ENCODE data around the gene IRGC.
A peak's percentile ranks its signal among the peaks of the same experiment; 100 is the strongest.

Gene IRGC

DNA sequence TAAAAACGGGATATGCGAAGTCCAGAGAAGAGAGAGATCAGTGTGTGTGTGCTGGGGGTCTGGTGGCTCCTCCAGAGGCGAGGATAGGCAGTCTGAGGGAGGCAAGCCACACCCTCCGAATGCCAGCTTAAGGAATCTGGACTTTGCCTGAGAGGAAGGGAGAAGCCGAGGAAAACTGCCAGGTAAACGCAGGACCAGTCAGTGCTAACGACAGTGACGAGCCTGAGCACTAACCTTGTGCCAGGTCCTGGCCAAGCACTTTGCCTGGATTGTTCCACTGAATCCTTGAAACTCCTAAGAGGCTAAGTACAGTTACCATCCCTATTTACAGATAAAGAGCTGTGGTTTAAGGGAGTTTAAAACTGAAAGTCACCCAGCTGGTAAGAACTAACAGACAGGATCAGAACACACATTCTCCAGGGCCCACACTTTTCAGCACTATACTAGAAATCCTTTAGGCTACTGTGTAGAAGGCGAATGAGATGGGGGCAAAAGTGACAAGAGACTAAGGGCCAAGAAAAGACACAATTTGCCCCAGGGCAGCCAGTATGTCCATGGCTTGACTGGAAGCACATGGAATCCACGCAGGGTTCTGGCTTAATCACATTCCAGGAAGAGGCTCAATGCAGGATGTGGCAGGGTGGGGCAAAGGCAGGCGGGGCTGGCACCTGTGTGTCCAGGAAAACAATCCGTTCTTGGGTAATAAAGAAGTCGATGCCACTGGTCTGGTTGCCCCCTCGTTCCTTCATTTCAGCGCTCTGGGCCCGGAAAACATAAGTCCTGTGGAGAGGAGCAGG is 23.8 kb downstream of the IRGC start:
- DNase-seq (no peak), ATAC-seq (replicated peaks) (no peak)
- Mint-ChIP-seq H3K27me3 (no peaks in the 10 kb centered on the region), H3K27ac (peak overlapping the region; percentile 78 to 87), H3K4me1 (ENCODE audit: low read depth in 2 of 2) (peaks cover 4 to 21% of the 10 kb centered on the region in 2 donors), H3K36me3 (ENCODE audit: insufficient read depth) (peaks cover 50% of the 10 kb centered on the region), H3K4me3 (peak overlapping the region in 1 of 2 donors; percentile 11), H3K9me3 (no peaks in the 10 kb centered on the region)

DNA sequence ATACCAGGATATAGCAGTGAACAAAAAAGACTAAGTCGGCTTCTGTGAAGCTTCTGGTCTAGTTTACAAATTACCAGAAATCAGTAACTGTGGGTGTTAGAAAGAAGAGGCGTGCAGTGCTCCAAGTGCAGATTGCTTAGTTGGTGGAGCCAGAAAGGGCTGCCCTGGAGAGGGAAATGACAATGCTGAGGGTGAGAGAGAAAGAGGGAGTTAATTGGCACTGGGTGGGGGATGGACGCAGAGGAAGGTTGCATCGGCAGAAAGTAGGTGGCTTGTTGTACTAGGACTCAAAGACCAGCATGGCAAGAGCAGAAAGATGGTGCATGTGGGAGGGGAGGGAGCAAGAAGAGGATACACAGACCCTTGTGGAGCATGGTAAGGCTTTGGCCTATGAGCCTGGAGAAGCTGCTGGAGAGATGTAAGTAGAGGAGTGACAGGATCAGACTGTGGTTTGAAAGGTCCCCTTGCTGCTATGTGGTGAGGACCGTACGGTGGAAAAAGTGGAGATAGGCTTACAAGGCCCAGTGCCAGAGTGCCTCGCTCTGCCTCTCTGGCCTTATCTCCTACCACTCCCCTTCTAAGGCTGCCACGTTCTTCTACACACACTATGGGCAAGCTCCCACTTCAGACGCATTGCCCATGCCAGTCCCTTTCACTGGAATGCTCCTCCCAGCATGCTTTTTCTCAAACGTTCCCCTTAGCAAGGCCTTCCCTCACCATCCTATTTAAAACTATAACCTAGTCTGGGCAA is 25.4 kb downstream of the IRGC start:
- H3K4me3 Mint-ChIP-seq: no peak overlapping the region
- DNase-seq: no peak

DNA sequence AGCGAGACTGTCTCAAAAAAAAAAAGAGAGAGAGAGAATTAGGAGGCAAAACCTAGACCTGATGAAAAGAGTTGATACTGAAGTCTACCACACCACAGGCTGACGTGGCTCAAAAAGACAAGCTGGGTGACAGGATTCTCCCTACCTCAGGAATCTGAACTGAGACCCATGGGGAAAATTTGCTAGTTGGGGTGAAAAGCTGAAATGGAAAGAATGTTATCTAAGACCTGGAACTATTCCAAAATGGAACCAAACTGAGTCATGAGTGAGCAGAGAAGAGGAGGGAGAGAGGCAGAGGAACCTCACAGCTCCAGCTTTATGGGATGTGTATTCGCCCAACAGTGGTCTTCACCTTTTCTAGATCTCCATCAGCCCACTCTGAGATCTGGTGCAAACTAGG is 27.2 kb downstream of the IRGC start:
- no peaks in the 10 kb centered on the region for H3K27me3 Mint-ChIP-seq
- H3K36me3 Mint-ChIP-seq (ENCODE audit: insufficient read depth): peaks cover 67% of the 10 kb centered on the region
- no peaks in the 10 kb centered on the region for H3K9me3 Mint-ChIP-seq
- H3K4me1 Mint-ChIP-seq (ENCODE audit: low read depth in 2 of 2): peaks cover 7 to 16% of the 10 kb centered on the region in 2 donors
- no peak overlapping the region for H3K27ac Mint-ChIP-seq
- DNase-seq (no peak), ATAC-seq (replicated peaks) (no peak)
- H3K4me3 Mint-ChIP-seq: no peak overlapping the region

More for the DNA sequence above, 25.4 kb downstream of the IRGC start:
- Mint-ChIP-seq H3K9me3 (no peaks in the 10 kb centered on the region), H3K36me3 (ENCODE audit: insufficient read depth) (peaks cover 53% of the 10 kb centered on the region), H3K4me1 (ENCODE audit: low read depth in 2 of 2) (peaks cover 4 to 21% of the 10 kb centered on the region in 2 donors), H3K27me3 (no peaks in the 10 kb centered on the region), H3K27ac (peak overlapping the region in 1 of 2 donors; percentile 92)
- no peak for ATAC-seq (replicated peaks)

DNA sequence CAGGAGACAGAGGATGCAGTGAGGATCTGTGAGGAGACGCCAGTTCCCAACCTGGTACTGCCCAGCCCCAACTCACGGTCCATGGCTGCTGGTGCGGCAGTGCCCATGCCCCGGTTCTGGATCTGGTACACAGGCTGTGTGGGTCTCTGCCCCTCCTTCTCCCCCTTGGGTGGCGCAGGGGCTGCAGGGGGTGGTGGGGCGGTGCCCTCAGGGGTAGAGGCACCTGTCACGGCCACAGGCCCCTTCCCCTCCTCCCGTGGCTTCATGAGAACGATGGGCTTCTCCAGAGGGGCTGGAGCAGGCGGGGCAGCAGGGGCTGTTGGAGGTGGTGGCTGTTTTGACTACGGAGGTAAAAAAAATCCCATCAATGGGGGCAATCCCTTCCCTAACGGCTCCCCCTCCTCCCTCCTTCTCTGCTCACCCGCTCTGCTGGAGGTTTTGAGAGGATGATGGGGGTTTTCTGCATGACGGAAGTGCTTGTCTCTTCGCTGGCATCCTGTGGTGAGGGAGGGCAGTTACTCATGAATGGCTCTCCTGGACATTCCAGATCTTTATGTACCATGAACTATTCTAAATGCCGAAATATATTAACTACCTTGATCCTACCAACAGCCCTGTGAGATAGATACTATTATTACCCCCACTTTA is 31.8 kb downstream of the IRGC start:
- Mint-ChIP-seq H3K4me3 (peak overlapping the region in 1 of 2 donors; percentile 51), H3K36me3 (ENCODE audit: insufficient read depth) (peaks cover 49% of the 10 kb centered on the region), H3K4me1 (ENCODE audit: low read depth in 2 of 2) (peaks cover 13 to 23% of the 10 kb centered on the region in 2 donors), H3K9me3 (no peaks in the 10 kb centered on the region), H3K27ac (peak overlapping the region; percentile 75 to 90), H3K27me3 (no peaks in the 10 kb centered on the region)
- DNase-seq (no peak), ATAC-seq (replicated peaks) (no peak)

DNA sequence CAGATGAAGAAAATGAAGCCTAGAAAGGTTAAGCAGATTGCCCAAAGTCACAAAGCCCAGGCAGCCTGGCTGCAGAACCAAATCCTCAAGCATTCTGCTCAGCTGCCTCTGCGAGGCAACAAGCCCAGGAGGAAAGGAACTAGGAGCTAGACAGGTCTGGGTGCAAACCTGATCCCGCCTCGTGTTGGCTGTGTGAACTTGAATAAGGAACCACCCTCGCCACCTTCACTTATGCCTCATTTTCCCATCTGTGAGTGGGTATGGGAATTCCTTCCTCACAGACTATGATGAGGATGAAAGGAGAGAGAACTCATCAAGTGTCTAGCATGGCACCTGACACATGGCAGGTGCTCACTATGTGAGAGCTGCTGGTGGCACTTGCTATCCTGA is 32.3 kb downstream of the IRGC start:
- DNase-seq: no peak
- H3K4me3 Mint-ChIP-seq: peak overlapping the region in 1 of 2 donors; percentile 51

DNA sequence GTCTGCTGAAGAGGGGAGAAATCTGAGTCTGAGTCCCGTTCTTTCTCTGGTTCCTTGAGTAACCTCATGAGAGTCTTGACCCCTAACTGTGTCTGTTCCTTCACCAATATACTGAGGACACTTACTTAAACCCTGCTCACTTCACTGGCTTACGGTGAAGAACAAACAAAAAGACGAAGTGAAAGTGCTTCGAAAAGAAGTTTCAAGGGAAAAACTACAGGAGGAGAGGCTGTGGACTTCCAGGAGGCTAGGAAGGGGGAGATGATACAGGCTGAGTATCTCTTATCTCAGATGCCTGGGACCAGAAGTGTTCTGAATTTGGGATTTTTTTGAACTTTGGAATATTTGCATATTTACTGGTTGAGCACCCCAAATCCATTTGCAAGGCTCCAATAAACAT is 32.8 kb downstream of the IRGC start:
- no peaks in the 10 kb centered on the region for H3K27me3 Mint-ChIP-seq
- DNase-seq: no peak
- ATAC-seq (replicated peaks): no peak
- H3K36me3 Mint-ChIP-seq (ENCODE audit: insufficient read depth): peaks cover 39% of the 10 kb centered on the region
- H3K4me1 Mint-ChIP-seq (ENCODE audit: low read depth in 2 of 2): peaks cover 18 to 33% of the 10 kb centered on the region in 2 donors
- peak overlapping the region; percentile 33 to 90 for H3K27ac Mint-ChIP-seq
- H3K9me3 Mint-ChIP-seq: no peaks in the 10 kb centered on the region
- no peak overlapping the region for H3K4me3 Mint-ChIP-seq

More for the DNA sequence above, 32.3 kb downstream of the IRGC start:
- Mint-ChIP-seq H3K27me3 (no peaks in the 10 kb centered on the region), H3K27ac (peak overlapping the region; percentile 75 to 90), H3K36me3 (ENCODE audit: insufficient read depth) (peaks cover 44% of the 10 kb centered on the region), H3K4me1 (ENCODE audit: low read depth in 2 of 2) (peaks cover 17 to 28% of the 10 kb centered on the region in 2 donors), H3K9me3 (no peaks in the 10 kb centered on the region)
- no peak for ATAC-seq (replicated peaks)

DNA sequence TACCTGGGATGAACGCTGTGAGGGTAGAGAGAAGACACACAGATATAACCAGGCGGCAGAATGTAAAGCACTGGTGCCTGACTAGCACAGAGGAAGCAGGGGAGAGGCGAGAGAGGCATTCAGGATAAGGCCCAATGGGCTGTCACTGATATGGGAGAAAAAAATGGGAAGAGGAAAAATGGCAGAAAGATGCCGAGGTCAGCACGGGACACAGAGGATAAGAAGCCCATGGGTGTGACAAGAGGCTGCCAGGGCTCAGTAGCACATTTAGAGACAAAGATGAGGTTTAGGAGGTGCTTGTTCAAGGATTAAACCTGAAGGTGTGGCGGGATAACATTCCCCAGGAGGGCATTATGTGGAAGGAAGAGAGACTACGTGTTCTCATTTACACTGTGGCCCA is 33.3 kb downstream of the IRGC start:
- Mint-ChIP-seq H3K4me3 (no peak overlapping the region), H3K9me3 (no peaks in the 10 kb centered on the region), H3K27ac (peak overlapping the region in 1 of 2 donors; percentile 33), H3K27me3 (no peaks in the 10 kb centered on the region), H3K36me3 (ENCODE audit: insufficient read depth) (peaks cover 38% of the 10 kb centered on the region), H3K4me1 (ENCODE audit: low read depth in 2 of 2) (peaks cover 22 to 35% of the 10 kb centered on the region in 2 donors)
- DNase-seq (no peak), ATAC-seq (replicated peaks) (no peak)

DNA sequence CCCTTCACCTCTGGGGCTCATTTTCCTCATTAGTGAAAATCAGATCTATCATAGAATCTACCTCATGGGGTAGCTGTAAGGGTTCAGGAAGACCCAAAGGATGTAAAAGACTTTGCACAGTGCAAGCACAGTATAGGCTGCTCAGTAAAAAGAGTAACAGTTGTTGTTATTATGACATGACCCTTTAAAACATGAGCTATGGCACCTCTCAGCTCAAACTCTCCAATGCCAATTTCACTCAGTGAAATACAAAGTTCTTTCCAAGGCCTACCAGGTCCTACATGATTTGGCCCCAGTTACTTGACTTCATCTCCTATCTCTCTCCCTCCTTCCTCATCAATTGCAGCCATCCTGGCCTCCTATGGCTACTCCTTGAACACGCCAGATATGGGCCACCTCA is 34.0 kb downstream of the IRGC start:
- Mint-ChIP-seq H3K9me3 (no peaks in the 10 kb centered on the region), H3K4me1 (ENCODE audit: low read depth in 2 of 2) (peaks cover 27 to 42% of the 10 kb centered on the region in 2 donors), H3K27ac (peak overlapping the region in 1 of 2 donors; percentile 42), H3K4me3 (no peak overlapping the region), H3K36me3 (ENCODE audit: insufficient read depth) (peaks cover 42% of the 10 kb centered on the region), H3K27me3 (no peaks in the 10 kb centered on the region)
- DNase-seq (no peak), ATAC-seq (replicated peaks) (no peak)

DNA sequence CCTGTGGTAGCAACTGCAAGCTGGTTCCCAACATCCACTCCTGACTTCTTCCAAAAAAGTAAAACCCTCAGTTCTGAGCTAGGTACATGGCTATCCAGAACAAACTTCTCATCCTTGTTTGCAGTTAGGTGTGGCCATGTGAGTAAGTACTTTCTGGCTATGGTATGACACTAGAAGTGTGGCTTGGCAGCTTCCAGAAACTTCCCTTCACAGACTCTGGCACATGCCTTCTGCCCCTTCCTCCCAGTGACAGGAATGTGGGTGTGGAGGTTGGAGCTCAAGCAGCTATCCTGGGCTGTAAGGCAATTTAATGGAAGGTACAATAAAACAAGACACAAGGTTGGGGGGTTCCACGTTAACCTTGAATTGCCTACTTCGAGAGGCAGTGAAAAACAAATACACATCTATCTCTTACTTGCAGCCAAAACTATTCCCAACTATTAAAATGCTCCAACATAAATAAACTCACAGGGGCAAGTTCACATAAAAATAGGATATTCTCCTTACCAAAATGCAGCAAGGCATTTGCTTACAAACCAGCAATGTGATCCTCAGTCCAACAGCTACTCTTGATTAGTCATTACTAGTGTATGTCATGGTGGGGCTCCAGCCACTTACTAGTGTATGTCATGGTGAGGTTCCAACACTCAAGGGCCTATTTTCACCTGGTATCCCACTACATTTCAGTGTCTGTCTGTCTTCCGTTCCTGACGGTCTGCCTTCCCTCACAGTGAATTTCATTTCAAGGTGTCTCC is 35.8 kb downstream of the IRGC start:
- Mint-ChIP-seq H3K36me3 (ENCODE audit: insufficient read depth) (peaks cover 39% of the 10 kb centered on the region), H3K4me3 (no peak overlapping the region), H3K4me1 (ENCODE audit: low read depth in 2 of 2) (peaks cover 36 to 50% of the 10 kb centered on the region in 2 donors), H3K27me3 (no peaks in the 10 kb centered on the region), H3K9me3 (no peaks in the 10 kb centered on the region), H3K27ac (peak overlapping the region; percentile 12 to 99)
- ATAC-seq (replicated peaks): no peak
- no peak for DNase-seq

DNA sequence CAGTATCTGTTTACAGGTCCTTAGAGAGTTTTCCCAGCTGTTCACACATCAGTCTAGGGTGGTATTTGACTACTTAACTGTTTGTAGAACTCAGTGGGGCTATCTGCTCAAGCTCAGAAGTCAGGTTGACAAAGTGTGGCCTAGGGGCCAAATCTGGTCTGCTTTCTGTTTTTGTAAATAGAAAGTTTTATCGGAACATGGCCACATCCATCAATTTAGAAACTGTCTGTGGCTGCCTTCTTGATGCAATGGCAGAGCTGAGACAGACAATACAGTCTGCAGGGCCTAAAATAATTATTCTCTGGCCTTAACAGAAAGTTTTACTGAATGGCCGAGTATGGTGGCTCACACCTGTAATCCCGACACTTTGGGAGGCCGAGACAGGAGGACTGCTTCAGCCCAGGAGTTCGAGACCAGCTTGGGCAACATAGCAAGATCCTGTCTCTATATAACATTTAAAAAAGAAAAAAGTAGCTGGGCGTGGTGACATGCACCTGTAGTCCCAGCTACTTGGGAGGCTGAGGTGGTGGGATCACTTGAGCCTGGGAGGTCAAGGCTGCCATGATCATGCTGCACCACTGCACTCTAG is 36.5 kb downstream of the IRGC start:
- H3K4me3 Mint-ChIP-seq: peak overlapping the region in 1 of 2 donors; percentile 27
- H3K4me1 Mint-ChIP-seq (ENCODE audit: low read depth in 2 of 2): peaks cover 36 to 50% of the 10 kb centered on the region in 2 donors
- ATAC-seq (replicated peaks) (no peak), DNase-seq (no peak)
- no peaks in the 10 kb centered on the region for H3K27me3 Mint-ChIP-seq
- H3K36me3 Mint-ChIP-seq (ENCODE audit: insufficient read depth): peaks cover 31% of the 10 kb centered on the region
- no peaks in the 10 kb centered on the region for H3K9me3 Mint-ChIP-seq
- H3K27ac Mint-ChIP-seq: peak overlapping the region in 1 of 2 donors; percentile 99

DNA sequence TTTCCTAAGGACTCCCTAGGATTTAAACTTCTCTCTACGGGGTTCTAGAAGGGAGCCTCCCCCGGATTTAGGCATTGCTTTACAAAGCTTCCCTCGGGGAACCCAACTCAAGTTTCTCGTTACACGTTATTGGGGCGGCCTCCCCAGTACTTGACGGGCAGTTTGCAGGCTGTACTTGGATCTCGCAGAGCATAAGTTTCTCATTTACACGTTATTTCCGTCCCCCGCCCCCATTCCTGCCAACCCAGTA is 38.3 kb downstream of the IRGC start:
- H3K4me1 Mint-ChIP-seq (ENCODE audit: low read depth in 2 of 2): peaks cover 31 to 45% of the 10 kb centered on the region in 2 donors
- H3K4me3 Mint-ChIP-seq: peak overlapping the region; percentile 96
- DNase-seq (no peak), ATAC-seq (replicated peaks) (peak; percentile 34)
- peak overlapping the region; percentile 99 for H3K27ac Mint-ChIP-seq
- no peaks in the 10 kb centered on the region for H3K9me3 Mint-ChIP-seq
- peaks cover 29% of the 10 kb centered on the region for H3K36me3 Mint-ChIP-seq (ENCODE audit: insufficient read depth)
- H3K27me3 Mint-ChIP-seq: no peaks in the 10 kb centered on the region

DNA sequence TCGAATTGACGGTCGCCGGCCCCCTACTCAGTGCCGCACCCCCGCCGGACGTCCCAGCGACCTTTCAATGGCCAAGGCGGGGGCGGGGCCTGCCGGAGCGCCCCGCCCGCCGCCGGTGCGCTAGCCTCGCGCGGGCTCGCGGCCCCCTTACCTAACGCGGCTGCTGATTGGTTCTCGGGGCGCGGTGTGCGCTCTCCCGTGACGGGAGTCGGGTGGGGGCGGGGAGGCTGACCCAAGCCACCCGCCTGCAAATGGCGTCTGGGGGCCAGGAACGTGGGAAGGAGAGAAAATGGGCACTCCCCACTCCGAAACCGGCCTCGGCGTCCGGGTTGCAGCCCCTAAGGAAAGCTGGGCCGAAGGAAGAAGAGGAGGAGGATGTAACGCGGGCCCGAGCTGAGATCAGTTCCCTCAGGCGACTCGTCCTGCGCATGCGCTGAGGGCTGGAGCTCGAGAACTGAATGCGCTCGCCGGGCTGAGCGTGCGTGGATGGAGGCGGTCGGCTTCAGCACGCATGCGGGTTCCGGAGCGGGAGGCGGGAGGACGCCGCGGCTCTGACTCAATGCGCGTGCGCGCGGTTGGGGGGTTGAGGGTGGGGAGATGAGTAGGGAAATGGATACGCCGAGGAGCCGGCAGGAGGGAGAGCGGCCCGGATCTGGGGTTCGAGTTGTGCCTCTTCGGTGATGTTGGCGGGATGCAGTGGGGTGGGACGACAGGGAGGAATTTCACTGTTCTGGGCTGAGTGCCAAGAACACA is 38.8 kb downstream of the IRGC start, which contains the start of gene SMG9:
TSS of gene SMG9 (minus strand) at position 460 of the 753 bp plus-strand sequence. CDS start 4,221 bp downstream, outside the sequence.
- no peaks in the 10 kb centered on the region for H3K27me3 Mint-ChIP-seq
- H3K36me3 Mint-ChIP-seq (ENCODE audit: insufficient read depth): peaks cover 29% of the 10 kb centered on the region
- DNase-seq (peak; percentile 98), ATAC-seq (replicated peaks) (peak; percentile 82)
- H3K9me3 Mint-ChIP-seq: no peaks in the 10 kb centered on the region
- H3K4me3 Mint-ChIP-seq: peak within 1 kb of the TSS; percentile 96
- peaks cover 31 to 45% of the 10 kb centered on the region in 2 donors for H3K4me1 Mint-ChIP-seq (ENCODE audit: low read depth in 2 of 2)
- peak within 1 kb of the TSS; percentile 99 for H3K27ac Mint-ChIP-seq

Data from effector memory CD8-positive, alpha-beta T cell (primary cell).